ENCODE measurements around the gene HSD3B7.

HSD3B7 gene

GRCh38 chr16:31031276-31031675, 46.3 kb downstream of the HSD3B7 start:
- FAIRE-seq, result no peak

GRCh38 chr16:31032736-31033708, 48.0 kb downstream of the HSD3B7 start, which contains the start of gene STX4:
STX4 (plus strand) TSS chr16:31033558; CDS start chr16:31033806, 248 bp downstream.
- peak; percentile 69 for FAIRE-seq

GRCh38 chr16:31033709-31034492, 48.9 kb downstream of the HSD3B7 start:
- no peak for FAIRE-seq

GRCh38 chr16:31036691-31037090, 51.7 kb downstream of the HSD3B7 start:
- no peak for FAIRE-seq
